NCI-H1436 (cell line): ENCODE results near the gene PLCD3.
"Not testable (repeated sequence)": the region's sequence is repeated elsewhere in the genome, so short reads cannot be mapped to it uniquely, and the experiment has no call there.

Source experiments
- DNase-seq: peaks from one replicate; lab custom pipeline; 2025; lab: John Stamatoyannopoulos, UW

PLCD3 gene

DNA sequence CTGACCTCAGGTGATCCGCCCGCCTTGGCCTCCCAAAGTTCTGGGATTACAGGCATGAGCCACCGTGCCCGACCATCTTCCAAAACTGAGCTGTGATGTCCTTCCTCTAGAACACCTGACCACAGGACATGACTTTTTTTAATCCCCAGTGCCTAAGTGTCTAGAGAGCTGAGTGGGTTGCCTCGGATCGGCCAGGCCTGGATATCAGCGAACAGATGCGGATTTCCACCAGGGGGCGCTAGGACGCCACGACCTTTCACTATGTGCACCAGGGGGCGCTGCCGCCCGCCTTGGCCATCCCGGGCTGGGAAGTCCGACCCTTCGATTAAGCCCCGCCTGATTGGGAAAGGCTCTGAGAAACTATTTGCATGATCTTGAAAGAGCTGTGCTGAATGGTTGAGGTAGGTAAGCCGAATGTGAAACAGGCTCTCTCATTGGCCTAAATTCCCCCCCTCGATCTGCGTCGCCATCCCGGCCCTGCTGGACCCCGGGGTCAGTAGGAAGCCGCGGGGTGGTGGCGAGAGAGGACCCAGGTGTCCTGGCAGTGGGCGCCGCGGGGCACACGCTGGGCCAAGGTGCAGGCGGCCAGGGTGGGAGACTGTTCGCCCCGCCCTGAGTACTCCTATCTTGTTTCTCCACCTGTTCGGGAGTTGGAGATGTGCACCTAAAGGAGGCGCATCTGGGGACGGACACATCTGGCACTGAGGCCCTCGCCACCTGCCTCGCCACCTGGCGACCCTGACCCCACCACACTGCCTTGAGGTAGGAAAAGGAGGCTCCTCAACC lies 3.1 kb upstream of the PLCD3 start, which contains the start of gene ACBD4:
Gene ACBD4, plus strand, starts transcription at position 496 of the 786 bp plus-strand sequence. CDS start 458 bp downstream, outside the sequence.
- peak; percentile 99 for DNase-seq

DNA sequence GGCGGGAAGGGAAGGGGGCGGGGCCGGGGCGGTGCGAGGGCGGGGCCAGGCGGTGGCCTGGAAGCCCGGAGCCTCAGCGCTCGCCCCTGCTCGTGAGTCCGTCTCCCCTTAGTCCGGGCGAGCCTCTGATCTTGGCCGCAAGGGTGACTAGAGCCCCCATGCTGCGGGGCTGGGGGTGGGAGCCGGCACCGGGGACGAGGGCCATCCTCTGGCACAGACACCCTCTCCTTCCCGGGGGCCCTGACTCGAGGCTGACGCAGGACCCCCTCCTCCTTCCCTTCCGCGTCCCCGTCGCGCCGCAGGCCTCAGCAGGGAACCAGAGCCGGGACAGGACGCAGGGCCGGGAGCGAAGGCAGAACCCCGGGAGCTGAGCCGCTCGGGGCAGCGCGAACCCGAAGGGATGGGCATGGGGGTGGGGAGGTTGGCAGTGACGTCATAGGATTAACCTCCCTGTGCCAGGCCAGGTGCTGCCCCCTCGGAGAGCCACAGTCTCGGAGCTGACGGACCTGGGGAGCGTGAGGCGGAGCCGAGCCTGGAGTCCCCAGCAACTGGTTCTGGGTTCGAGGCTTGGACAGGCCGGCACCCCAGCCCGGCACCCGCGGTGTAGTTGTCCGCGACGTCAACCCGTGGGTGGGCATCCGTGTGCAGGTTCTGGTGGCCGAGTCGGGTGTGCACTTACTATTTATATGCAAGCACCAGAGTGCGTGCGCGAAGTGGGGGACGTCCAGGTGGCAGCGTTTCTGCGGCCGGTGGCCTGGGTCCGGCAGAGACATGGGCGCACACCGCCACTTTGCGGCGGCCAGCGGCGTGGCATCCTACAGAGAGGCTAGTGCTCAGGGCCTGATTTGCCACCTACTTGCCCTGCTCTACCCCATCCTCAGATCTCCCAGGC lies 503 bp upstream of the PLCD3 start:
- DNase-seq, result peak; percentile 75

DNA sequence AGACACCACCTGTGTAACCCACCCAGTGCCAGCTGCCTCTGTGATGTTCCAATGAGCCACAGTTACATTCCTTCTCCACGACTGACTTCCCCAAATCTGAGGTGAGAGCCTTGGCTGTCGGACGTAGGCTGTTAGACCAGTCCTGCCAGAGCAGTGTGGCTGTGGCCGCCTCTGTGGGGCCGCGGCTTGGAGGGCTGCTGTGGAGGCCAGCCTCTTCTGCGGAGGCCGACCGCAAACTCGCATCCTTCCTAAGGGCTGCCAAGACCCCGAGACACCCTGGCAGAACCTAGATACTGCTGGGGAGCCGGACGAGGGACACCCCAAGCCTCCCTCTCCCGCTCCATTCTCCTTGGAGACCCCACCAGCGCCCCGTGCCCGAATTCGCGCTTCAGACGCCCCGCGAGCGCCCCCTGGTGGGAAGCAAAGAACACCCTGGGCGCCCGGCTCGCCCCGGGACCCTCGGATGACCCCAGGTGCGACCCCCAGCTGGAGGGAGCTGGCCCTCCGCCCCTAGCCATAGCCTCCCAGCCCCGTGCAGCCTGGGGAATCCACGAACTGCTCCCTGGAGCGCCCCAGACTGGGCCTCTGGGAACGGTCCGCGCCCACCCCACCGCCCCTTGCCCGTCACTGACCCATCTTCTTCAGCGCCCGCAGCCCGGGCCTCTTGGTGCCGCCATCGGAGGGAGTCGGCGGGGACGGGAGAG lies 547 bp downstream of the PLCD3 start:
- peak; percentile 27 for DNase-seq

- DNase-seq, result no peak
Measured at GRCh38 chr17:45130681-45131615, 1.4 kb downstream of the PLCD3 start.

GRCh38 chr17:45129940-45130680 lies 2.2 kb downstream of the PLCD3 start:
- no peak for DNase-seq

DNA sequence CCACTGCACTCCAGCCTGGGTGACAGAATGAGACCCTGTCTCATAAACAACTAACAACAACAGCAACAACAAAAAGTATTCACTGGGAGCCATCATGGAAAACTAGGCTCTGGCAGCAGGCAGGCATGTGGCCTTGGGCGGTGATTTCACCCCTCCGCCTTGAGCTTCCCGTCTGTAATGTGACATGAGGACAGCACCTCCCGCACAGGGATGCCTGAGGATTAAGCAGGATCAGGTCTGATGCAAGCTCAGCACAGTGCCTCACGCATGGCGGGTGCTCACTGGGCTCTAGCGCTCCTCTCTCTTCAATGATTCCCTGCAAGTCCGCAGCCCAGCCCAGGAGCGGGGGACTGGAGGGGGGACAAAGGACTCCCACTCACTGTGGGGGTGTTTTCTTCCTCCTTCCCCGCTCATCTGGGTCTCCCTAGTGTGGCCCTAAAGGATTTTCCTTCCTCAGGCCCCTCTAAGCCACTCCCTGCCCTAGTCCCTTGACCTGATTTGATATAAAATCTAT lies 2.8 kb downstream of the PLCD3 start:
- DNase-seq, result no peak

DNA sequence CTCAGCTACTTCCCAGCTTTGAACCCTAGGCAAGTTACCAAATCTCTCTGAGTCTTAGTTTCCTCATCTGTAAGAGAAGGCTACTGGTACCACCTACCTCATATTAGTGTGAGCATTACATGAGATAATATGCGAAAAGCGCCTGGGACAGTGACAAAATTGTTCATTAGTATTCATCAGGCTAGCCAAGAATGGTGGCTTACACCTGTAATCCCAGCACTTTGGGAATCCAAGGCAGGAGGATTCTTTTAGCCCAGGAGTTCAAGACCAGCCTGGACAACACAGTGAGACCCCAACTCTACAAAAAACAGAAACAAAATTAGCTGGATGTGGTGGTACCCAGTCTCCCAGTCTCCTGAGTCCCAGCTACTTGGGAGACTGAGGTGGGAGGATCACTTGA lies 3.3 kb downstream of the PLCD3 start:
- no peak for DNase-seq

DNA sequence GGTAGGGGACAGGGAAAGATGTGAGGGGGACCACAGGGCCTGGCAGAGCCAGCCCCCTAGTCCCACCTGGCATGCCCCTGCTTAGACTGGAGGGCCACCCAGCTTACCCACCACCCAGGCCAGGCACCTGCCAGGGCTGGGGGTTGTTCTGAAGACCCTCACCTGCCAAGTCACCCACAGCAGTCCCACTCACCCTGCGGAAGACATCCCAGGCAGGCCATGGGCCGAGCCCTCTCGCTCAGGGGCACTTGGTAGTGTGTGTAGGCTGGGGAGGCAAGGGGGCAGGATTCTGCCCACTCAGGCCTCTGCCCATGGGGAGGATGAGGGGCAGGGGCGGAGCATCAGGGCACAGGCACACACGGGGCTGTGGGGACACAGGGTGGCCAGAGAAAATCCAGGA lies 4.0 kb downstream of the PLCD3 start:
- no peak for DNase-seq

DNA sequence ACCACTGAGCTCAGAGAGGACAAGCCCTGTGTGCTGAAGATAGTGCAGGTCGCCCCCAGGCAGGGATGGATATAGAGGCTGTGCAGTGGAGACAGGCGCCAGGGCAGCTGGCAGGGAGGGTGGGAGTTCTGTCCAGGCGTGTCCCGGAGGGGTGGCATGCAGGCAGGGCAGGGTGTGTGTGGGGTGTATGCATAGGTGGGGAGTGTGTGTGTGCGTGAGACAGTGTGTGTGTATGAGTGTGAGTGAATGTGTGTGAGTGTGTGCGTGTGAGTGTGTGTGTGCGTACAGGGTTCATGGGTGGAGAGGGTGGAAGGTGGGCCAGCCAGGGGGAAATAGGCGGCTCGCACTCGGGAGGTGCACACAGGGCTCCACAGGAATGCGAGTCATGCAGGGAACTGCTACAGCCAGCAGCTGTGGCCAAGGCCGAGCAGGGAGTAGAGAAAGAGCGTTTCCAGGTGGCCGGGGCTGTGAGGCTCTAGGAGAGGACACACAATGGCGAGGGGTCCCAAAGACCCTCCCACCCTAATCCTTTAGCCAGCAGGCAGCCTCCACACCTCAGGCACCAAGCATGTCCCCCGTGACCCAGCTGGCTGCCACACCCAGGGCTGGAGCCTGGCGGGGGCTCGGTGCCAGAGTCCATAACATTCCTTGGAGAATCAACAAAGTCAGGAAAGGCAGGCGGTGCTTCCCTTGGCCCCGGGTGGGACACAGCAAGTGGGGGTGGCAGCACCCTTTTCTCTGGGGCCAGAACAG lies 4.6 kb downstream of the PLCD3 start:
- no peak for DNase-seq

GRCh38 chr17:45127207-45127547 lies 5.1 kb downstream of the PLCD3 start:
- DNase-seq, result no peak

GRCh38 chr17:45125509-45125908 lies 6.8 kb downstream of the PLCD3 start:
- DNase-seq, result no peak

DNA sequence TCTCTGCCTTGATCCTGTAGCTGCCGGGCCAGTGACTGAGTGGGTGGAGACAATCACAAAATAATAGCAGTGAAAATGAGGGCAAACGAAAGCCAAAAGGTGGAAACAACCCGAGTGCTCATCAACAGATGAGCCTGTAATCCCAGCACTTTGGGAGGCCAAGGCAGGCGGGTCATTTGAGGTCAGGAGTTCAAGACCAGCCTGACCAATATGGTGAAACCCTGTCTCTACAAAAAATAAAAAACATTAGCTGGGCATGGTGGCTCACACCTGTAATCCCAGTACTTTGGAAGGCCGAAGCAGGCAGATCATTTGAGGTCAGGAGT lies 7.6 kb downstream of the PLCD3 start:
- not testable (repeated sequence) for DNase-seq

DNA sequence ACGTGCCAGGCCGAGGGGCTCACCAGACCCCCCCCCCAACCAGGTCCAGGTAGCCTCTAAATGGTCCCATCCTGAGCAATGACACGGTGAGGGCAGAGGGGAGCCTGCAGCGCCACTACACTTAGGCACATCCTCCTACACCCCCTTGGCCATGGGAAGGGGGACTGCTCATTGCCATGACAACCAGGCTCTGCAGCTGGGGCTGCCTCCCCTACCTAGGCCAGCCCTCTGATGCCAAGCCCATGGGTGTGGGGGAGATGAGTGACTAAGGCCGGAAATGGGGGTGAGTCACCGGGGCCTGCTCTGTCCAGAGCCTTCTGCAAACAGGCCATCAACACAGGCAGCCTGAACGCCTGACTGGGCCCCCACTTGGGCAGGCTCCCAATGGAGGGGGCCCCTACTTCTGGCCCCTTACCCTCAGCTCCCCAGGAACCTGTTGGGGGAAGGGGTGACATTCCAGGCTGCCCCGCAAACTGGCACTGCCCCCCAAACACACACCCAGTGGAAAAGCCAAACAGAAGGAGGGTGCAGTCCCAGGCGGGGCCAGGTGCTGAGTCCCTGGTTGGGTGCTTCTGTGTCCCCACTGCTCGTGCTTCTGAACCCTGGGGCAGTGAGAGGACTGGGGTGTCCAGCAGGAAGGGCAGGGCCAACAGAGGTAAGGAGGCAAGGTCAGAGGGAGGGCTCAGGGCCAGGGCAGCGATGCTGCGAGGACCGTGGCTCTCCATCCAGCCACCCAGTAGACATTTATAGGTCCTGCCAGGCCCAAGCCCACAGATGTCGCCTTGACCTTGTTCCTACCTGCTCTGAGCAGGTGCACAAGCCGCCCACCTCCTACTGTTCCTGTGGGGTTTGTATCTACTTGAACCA lies 8.2 kb downstream of the PLCD3 start:
- no peak for DNase-seq

GRCh38 chr17:45123076-45123770 lies 9.1 kb downstream of the PLCD3 start:
- DNase-seq, result no peak

GRCh38 chr17:45121055-45121454 lies 11.3 kb downstream of the PLCD3 start:
- DNase-seq, result no peak

DNA sequence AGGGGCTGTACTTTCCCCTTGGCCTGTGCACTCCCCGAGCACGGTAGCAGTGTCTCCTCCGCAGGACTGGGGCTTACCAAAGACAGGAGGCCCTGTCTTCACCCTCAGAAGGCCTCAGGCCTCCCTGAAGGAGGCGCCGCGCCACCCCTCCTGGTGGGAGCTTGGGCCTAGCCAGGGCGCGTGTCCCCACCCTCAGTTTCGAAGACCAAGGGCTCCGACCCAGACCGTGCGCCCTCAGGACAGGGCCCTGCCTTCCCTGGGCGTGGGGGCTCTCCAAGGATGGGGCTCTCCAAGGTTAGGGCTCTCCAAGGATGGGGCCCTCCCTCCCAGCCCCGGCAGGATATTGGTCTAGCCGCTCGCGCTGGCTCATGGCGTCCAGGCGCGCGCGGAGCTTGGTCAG lies 11.8 kb downstream of the PLCD3 start:
- no peak for DNase-seq

DNA sequence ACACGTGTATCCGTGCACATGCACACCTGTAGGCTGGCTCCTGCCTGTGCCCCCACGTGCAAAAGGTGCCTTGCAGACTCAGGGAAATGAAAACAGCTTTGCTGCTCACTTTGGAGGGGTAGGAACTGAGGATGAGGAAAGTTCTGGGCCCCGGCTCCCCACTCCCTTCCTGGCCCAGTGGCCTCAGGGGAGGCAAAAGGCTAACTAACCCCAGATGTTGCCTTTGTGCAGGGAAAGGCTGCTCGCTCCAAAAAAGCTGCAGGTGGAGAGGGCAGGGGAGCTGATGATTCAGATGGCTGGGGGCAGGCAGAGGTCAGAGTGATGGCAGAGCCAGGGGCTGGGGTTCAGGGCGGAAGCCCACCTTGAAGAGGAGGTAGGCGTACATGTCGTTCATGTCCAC lies 12.4 kb downstream of the PLCD3 start:
- DNase-seq, result no peak

DNA sequence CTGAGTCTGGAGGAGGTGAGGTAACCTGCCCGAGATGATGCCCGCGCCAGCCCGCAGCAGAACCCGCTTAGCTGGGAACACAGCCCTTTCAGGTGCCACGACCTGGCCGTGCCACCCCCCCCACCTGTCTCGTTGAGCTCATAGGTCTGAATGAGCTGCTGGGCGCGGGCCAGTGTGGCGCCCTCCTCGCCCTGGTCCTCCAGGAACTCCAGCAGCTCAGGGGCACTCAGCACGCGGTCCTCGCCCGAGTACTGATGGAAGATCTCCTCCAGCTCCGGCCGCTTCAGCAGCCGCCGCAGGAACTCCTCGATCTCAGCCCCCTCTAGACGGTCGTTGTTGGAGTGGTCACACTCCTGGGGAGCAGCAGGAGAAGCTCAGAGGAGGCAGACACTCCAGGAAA lies 13.6 kb downstream of the PLCD3 start:
- no peak for DNase-seq
